CD4-positive, alpha-beta memory T cell (primary cell): ENCODE measurements around the gene TRRAP. TPM values are rescaled to one million over a fixed set of nuclear protein-coding genes. Genes with fewer than 3 reads are reported as not detected.

Experiments used
- CTCF ChIA-PET: fragments of 350-600 bp; sonication (Branson Sonifier 250); formaldehyde crosslinking; loops from one replicate; lab custom pipeline; 2021; ENCODE audit warnings: inconsistent platforms; ENCODE audit not compliant: partially characterized antibody; lab: Charles Lee
- POLR2A ChIA-PET: fragments of 350-600 bp; sonication (Branson Sonifier 250); formaldehyde crosslinking; loops from one replicate; lab custom pipeline; 2021; ENCODE audit not compliant: partially characterized antibody; lab: Charles Lee
- DNase-seq, 5 donors: peaks; one replicate each; pipeline versions ENCODE4 v3.0.0 to v3.0.0-alpha.2; 2020 to 2022; ENCODE audit warnings: mixed read lengths in 1 of 5
- H3K27ac ChIP-seq: one replicate; pipeline ENCODE4 v1.7.0; 2013; ENCODE audit warnings: low read depth, low read length
- H3K27me3 ChIP-seq: 2 replicates; pipeline ENCODE4 v1.7.0; 2013; ENCODE audit warnings: mild to moderate bottlenecking, low read length, moderate library complexity; ENCODE audit not compliant: insufficient read depth
- H3K36me3 ChIP-seq: 2 replicates; pipeline ENCODE4 v1.7.0; 2013; ENCODE audit warnings: mild to moderate bottlenecking, low read length, moderate library complexity; ENCODE audit not compliant: insufficient read depth
- H3K4me1 ChIP-seq: 2 replicates; pipeline ENCODE4 v1.7.0; 2013; ENCODE audit warnings: mild to moderate bottlenecking, low read length, moderate library complexity; ENCODE audit not compliant: insufficient read depth
- H3K4me3 ChIP-seq, 2 donors: one replicate each; pipeline ENCODE4 v1.7.0; 2013; ENCODE audit warnings: low read length in 2 of 2, mild to moderate bottlenecking in 1 of 2
- H3K9me3 ChIP-seq, 2 donors: one replicate each; pipeline ENCODE4 v1.7.0; 2013; ENCODE audit warnings: low read length in 2 of 2, control low read depth in 1 of 2; ENCODE audit not compliant: control insufficient read depth in 1 of 2
- H3K27ac Mint-ChIP-seq, 7 donors: one replicate each; pipeline ENCODE4 v1.8.0; 2020 to 2021; ENCODE audit warnings: mixed read lengths in 7 of 7, mild to moderate bottlenecking in 6 of 7, inconsistent platforms in 3 of 7, moderate library complexity in 3 of 7
- H3K27me3 Mint-ChIP-seq, 2 donors: one replicate each; pipeline ENCODE4 v1.8.0; 2020 to 2021; ENCODE audit warnings: mixed read lengths in 2 of 2
- H3K36me3 Mint-ChIP-seq, 2 donors: one replicate each; pipeline ENCODE4 v1.8.0; 2020 to 2021; ENCODE audit warnings: mixed read lengths in 2 of 2, inconsistent platforms in 1 of 2, mild to moderate bottlenecking in 1 of 2
- H3K4me1 Mint-ChIP-seq, 4 donors: one replicate each; pipeline ENCODE4 v1.8.0; 2020 to 2021; ENCODE audit warnings: mixed read lengths in 4 of 4, mild to moderate bottlenecking in 1 of 4
- H3K4me3 Mint-ChIP-seq, 8 donors: one replicate each; pipeline ENCODE4 v1.8.0; 2020 to 2021; ENCODE audit warnings: mixed read lengths in 8 of 8, mild to moderate bottlenecking in 7 of 8, moderate library complexity in 6 of 8, inconsistent platforms in 3 of 8
- H3K9me3 Mint-ChIP-seq, 8 donors: one replicate each; pipeline ENCODE4 v1.8.0; 2020 to 2021; ENCODE audit warnings: mixed read lengths in 8 of 8, mild to moderate bottlenecking in 5 of 8, inconsistent platforms in 3 of 8, moderate library complexity in 1 of 8
- intact Hi-C: fragments of 100-400 bp; cut with micrococcal nuclease; formaldehyde crosslinking; loops from one replicate; pipeline ENCODE4 v1.15.1; 2023
- polyA plus RNA-seq, 2 donors: library from polyadenylated mRNA; unstranded; fragments of 300-500 nt; fragmentation: Illumina TruSeq; gene quantifications; one replicate each; pipeline ENCODE4 v1.2.3, GENCODE V29; 2021
- total RNA-seq, 2 experiments: library from RNA; stranded (reverse); gene quantifications; one replicate each; pipeline ENCODE4 v1.2.3, GENCODE V29; 2021

Gene TRRAP
- total and polyA plus RNA-seq, 4 experiments from 2014 or later = 0.42 to 89.9 (median 46.0) TPM

GRCh38 chr7:98995523-98996149, 117.3 kb downstream of the TRRAP start:
- Mint-ChIP-seq H3K27ac (peak overlapping the region in 2 of 7 donors; percentile 42 to 68), H3K27me3 (no peaks in the 10 kb centered on the region), H3K4me3 (no peak overlapping the region), H3K9me3 (no peaks in the 10 kb centered on the region), H3K36me3 (peaks cover 49 to 77% of the 10 kb centered on the region in 2 donors), H3K4me1 (peaks cover 0 to 2% (median 0%) of the 10 kb centered on the region in 4 donors)
- Histone ChIP-seq H3K4me1 (no peaks in the 10 kb centered on the region), H3K36me3 (peaks cover 78% of the 10 kb centered on the region), H3K4me3 (no peak overlapping the region), H3K27ac (no peak overlapping the region), H3K27me3 (no peaks in the 10 kb centered on the region), H3K9me3 (no peaks in the 10 kb centered on the region)
- intact Hi-C loops = no loop called here
- CTCF ChIA-PET = no interaction called here
- POLR2A ChIA-PET = interaction anchor here (0.6 to 1.8 kb wide), 2 partner anchors 11 to 27 kb away, joined by 4 to 6 read pairs; no protein-coding TSS in a partner anchor
- no peak for DNase-seq

- no peak overlapping the region for H3K27ac ChIP-seq
- POLR2A ChIA-PET = interaction anchor here (0.6 kb wide), 1 partner anchor 26 kb away, joined by 6 read pairs; no protein-coding TSS in a partner anchor
These were observed 117.8 kb downstream of the TRRAP start for GRCh38 chr7:98996150-98996552.

GRCh38 chr7:98997846-98998245, 119.5 kb downstream of the TRRAP start:
- Mint-ChIP-seq H3K27me3 (no peaks in the 10 kb centered on the region), H3K27ac (no peak overlapping the region), H3K4me3 (no peak overlapping the region), H3K9me3 (no peaks in the 10 kb centered on the region), H3K4me1 (peaks cover 0 to 4% (median under 1%) of the 10 kb centered on the region in 4 donors), H3K36me3 (peaks cover 45 to 78% of the 10 kb centered on the region in 2 donors)
- intact Hi-C loops = no loop called here
- POLR2A ChIA-PET = no interaction called here
- H3K36me3 ChIP-seq = peaks cover 76% of the 10 kb centered on the region
- no peaks in the 10 kb centered on the region for H3K9me3 ChIP-seq
- H3K27me3 ChIP-seq = no peaks in the 10 kb centered on the region
- H3K4me1 ChIP-seq = no peaks in the 10 kb centered on the region
- no peak for DNase-seq
- H3K4me3 ChIP-seq = no peak overlapping the region
- no peak overlapping the region for H3K27ac ChIP-seq
- CTCF ChIA-PET = no interaction called here

More at GRCh38 chr7:98996150-98996552, 117.8 kb downstream of the TRRAP start:
- H3K9me3 Mint-ChIP-seq = no peaks in the 10 kb centered on the region
- intact Hi-C loops = no loop called here
- no peak overlapping the region for H3K27ac Mint-ChIP-seq
- no peaks in the 10 kb centered on the region for H3K9me3 ChIP-seq
- H3K36me3 ChIP-seq = peaks cover 79% of the 10 kb centered on the region
- no peaks in the 10 kb centered on the region for H3K27me3 Mint-ChIP-seq
- CTCF ChIA-PET = no interaction called here
- peaks cover 0 to 4% (median under 1%) of the 10 kb centered on the region in 4 donors for H3K4me1 Mint-ChIP-seq
- H3K4me3 ChIP-seq = no peak overlapping the region
- no peak overlapping the region for H3K4me3 Mint-ChIP-seq
- no peaks in the 10 kb centered on the region for H3K4me1 ChIP-seq
- no peak for DNase-seq
- peaks cover 50 to 79% of the 10 kb centered on the region in 2 donors for H3K36me3 Mint-ChIP-seq
- no peaks in the 10 kb centered on the region for H3K27me3 ChIP-seq

GRCh38 chr7:98998821-98999725, 120.7 kb downstream of the TRRAP start:
- H3K4me3 Mint-ChIP-seq = no peak overlapping the region
- no peaks in the 10 kb centered on the region for H3K27me3 ChIP-seq
- intact Hi-C loops = no loop called here
- no peaks in the 10 kb centered on the region for H3K27me3 Mint-ChIP-seq
- no peaks in the 10 kb centered on the region for H3K9me3 ChIP-seq
- H3K4me1 Mint-ChIP-seq = peaks cover 0 to 4% (median under 1%) of the 10 kb centered on the region in 4 donors
- no peaks in the 10 kb centered on the region for H3K9me3 Mint-ChIP-seq
- H3K4me3 ChIP-seq = no peak overlapping the region
- peak overlapping the region in 5 of 7 donors; percentile 47 to 87 (median 57) for H3K27ac Mint-ChIP-seq
- peaks cover 41 to 73% of the 10 kb centered on the region in 2 donors for H3K36me3 Mint-ChIP-seq
- no peak for DNase-seq
- no peak overlapping the region for H3K27ac ChIP-seq
- H3K36me3 ChIP-seq = peaks cover 74% of the 10 kb centered on the region
- POLR2A ChIA-PET = no interaction called here
- H3K4me1 ChIP-seq = no peaks in the 10 kb centered on the region
- CTCF ChIA-PET = no interaction called here

GRCh38 chr7:99000196-99000903, 122.0 kb downstream of the TRRAP start:
- H3K27ac ChIP-seq = no peak overlapping the region
- H3K9me3 ChIP-seq = no peaks in the 10 kb centered on the region
- H3K36me3 ChIP-seq = peaks cover 74% of the 10 kb centered on the region
- intact Hi-C loops = no loop called here
- Mint-ChIP-seq H3K27ac (peak overlapping the region in 3 of 7 donors; percentile 35 to 52 (median 37)), H3K4me3 (no peak overlapping the region), H3K9me3 (no peaks in the 10 kb centered on the region), H3K27me3 (no peaks in the 10 kb centered on the region), H3K4me1 (peaks cover 0 to 4% (median under 1%) of the 10 kb centered on the region in 4 donors), H3K36me3 (peaks cover 49 to 74% of the 10 kb centered on the region in 2 donors)
- ChIA-PET CTCF (no interaction called here), POLR2A (no interaction called here)
- H3K27me3 ChIP-seq = no peaks in the 10 kb centered on the region
- H3K4me1 ChIP-seq = no peaks in the 10 kb centered on the region
- DNase-seq = no peak
- no peak overlapping the region for H3K4me3 ChIP-seq

GRCh38 chr7:99000904-99001465, 122.7 kb downstream of the TRRAP start:
- Histone ChIP-seq H3K27ac (no peak overlapping the region), H3K9me3 (no peaks in the 10 kb centered on the region), H3K27me3 (no peaks in the 10 kb centered on the region), H3K4me1 (no peaks in the 10 kb centered on the region), H3K36me3 (peaks cover 74% of the 10 kb centered on the region), H3K4me3 (no peak overlapping the region)
- Mint-ChIP-seq H3K27ac (peak overlapping the region in 2 of 7 donors; percentile 37 to 52), H3K4me3 (peak overlapping the region in 1 of 8 donors; percentile 26), H3K9me3 (no peaks in the 10 kb centered on the region), H3K36me3 (peaks cover 48 to 72% of the 10 kb centered on the region in 2 donors), H3K4me1 (peaks cover 0 to 2% (median under 1%) of the 10 kb centered on the region in 4 donors), H3K27me3 (no peaks in the 10 kb centered on the region)
- no peak for DNase-seq
- POLR2A ChIA-PET = no interaction called here
- CTCF ChIA-PET = no interaction called here
- intact Hi-C loops = no loop called here
